Adipocyte (in vitro differentiated cells): ENCODE data around the gene TKT.

Source experiments
- DNase-seq: peaks from one replicate; pipeline ENCODE4 v3.0.0-alpha.2; 2015; ENCODE audit warnings: low read depth
- H3K27me3 ChIP-seq: replicated peaks from 2 replicates; pipeline ENCODE4 v1.7.0; 2013; ENCODE audit warnings: mild to moderate bottlenecking, low read length, moderate library complexity; ENCODE audit not compliant: control insufficient read depth, insufficient read depth
- H3K36me3 ChIP-seq: 2 replicates; pipeline ENCODE4 v1.7.0; 2013; ENCODE audit warnings: low read length, mild to moderate bottlenecking, moderate library complexity; ENCODE audit not compliant: control insufficient read depth, insufficient read depth, severe bottlenecking
- H3K4me1 ChIP-seq: 2 replicates; pipeline ENCODE4 v1.7.0; 2013; ENCODE audit warnings: mild to moderate bottlenecking, low read length, moderate library complexity; ENCODE audit not compliant: control insufficient read depth, insufficient read depth
- H3K4me3 ChIP-seq: 2 replicates; pipeline ENCODE4 v1.7.0; 2013; ENCODE audit warnings: mild to moderate bottlenecking, low read length, moderate library complexity
- H3K9ac ChIP-seq: 2 replicates; pipeline ENCODE4 v1.7.0; 2013; ENCODE audit warnings: mild to moderate bottlenecking, low read length, moderate library complexity
- H3K9me3 ChIP-seq: 2 replicates; pipeline ENCODE4 v1.7.0; 2013; ENCODE audit warnings: mild to moderate bottlenecking, low read length, moderate library complexity; ENCODE audit not compliant: control insufficient read depth

Gene TKT

GRCh38 chr3:53200501-53201498, 55.0 kb downstream of the TKT start:
- H3K9me3 ChIP-seq = no peaks in the 10 kb centered on the region
- no peaks in the 10 kb centered on the region for H3K36me3 ChIP-seq
- no peak for DNase-seq
- no peak overlapping the region for H3K9ac ChIP-seq
- peaks cover 3% of the 10 kb centered on the region for H3K4me1 ChIP-seq
- H3K4me3 ChIP-seq = no peak overlapping the region
- no peaks in the 10 kb centered on the region for H3K27me3 ChIP-seq

GRCh38 chr3:53199834-53200233, 56.0 kb downstream of the TKT start:
- H3K4me3 ChIP-seq = no peak overlapping the region
- H3K4me1 ChIP-seq = peaks cover 3% of the 10 kb centered on the region
- no peaks in the 10 kb centered on the region for H3K36me3 ChIP-seq
- H3K9ac ChIP-seq = no peak overlapping the region
- H3K27me3 ChIP-seq = no peaks in the 10 kb centered on the region
- H3K9me3 ChIP-seq = no peaks in the 10 kb centered on the region
- no peak for DNase-seq

- Histone ChIP-seq H3K9me3 (no peaks in the 10 kb centered on the region), H3K4me3 (no peak overlapping the region), H3K4me1 (peaks cover 11% of the 10 kb centered on the region), H3K9ac (no peak overlapping the region), H3K36me3 (no peaks in the 10 kb centered on the region), H3K27me3 (no peaks in the 10 kb centered on the region)
- no peak for DNase-seq
These were observed 56.8 kb downstream of the TKT start for GRCh38 chr3:53198996-53199395.

GRCh38 chr3:53198256-53198977, 57.4 kb downstream of the TKT start:
- no peak for DNase-seq
- H3K27me3 ChIP-seq = no peaks in the 10 kb centered on the region
- no peak overlapping the region for H3K9ac ChIP-seq
- H3K9me3 ChIP-seq = no peaks in the 10 kb centered on the region
- no peaks in the 10 kb centered on the region for H3K36me3 ChIP-seq
- H3K4me3 ChIP-seq = no peak overlapping the region
- H3K4me1 ChIP-seq = peaks cover 15% of the 10 kb centered on the region

- no peak overlapping the region for H3K4me3 ChIP-seq
- H3K9me3 ChIP-seq = no peaks in the 10 kb centered on the region
- H3K4me1 ChIP-seq = peaks cover 19% of the 10 kb centered on the region
- peak overlapping the region; percentile 19 for H3K9ac ChIP-seq
- H3K36me3 ChIP-seq = peaks cover 5% of the 10 kb centered on the region
- H3K27me3 ChIP-seq = no peaks in the 10 kb centered on the region
- DNase-seq = no peak
These were observed 59.0 kb downstream of the TKT start for GRCh38 chr3:53196575-53197407.

- Histone ChIP-seq H3K4me1 (peaks cover 19% of the 10 kb centered on the region), H3K4me3 (no peak overlapping the region), H3K36me3 (peaks cover 12% of the 10 kb centered on the region), H3K9ac (peak overlapping the region; percentile 19), H3K9me3 (no peaks in the 10 kb centered on the region), H3K27me3 (no peaks in the 10 kb centered on the region)
- DNase-seq = peak; percentile 79
These were observed 59.9 kb downstream of the TKT start for GRCh38 chr3:53195602-53196574.

- no peaks in the 10 kb centered on the region for H3K9me3 ChIP-seq
- H3K9ac ChIP-seq = no peak overlapping the region
- no peaks in the 10 kb centered on the region for H3K27me3 ChIP-seq
- no peak for DNase-seq
- H3K36me3 ChIP-seq = peaks cover 20% of the 10 kb centered on the region
- H3K4me1 ChIP-seq = peaks cover 19% of the 10 kb centered on the region
- no peak overlapping the region for H3K4me3 ChIP-seq
These were observed 60.8 kb downstream of the TKT start for GRCh38 chr3:53195066-53195450.

GRCh38 chr3:53194210-53195065, 61.4 kb downstream of the TKT start:
- Histone ChIP-seq H3K4me1 (peaks cover 19% of the 10 kb centered on the region), H3K36me3 (peaks cover 26% of the 10 kb centered on the region), H3K27me3 (no peaks in the 10 kb centered on the region), H3K9ac (peak overlapping the region; percentile 17), H3K9me3 (no peaks in the 10 kb centered on the region), H3K4me3 (no peak overlapping the region)
- peak; percentile 31 for DNase-seq

GRCh38 chr3:53193466-53194209, 62.2 kb downstream of the TKT start:
- peak; percentile 34 for DNase-seq
- H3K36me3 ChIP-seq = peaks cover 34% of the 10 kb centered on the region
- H3K27me3 ChIP-seq = no peaks in the 10 kb centered on the region
- peak overlapping the region; percentile 17 for H3K9ac ChIP-seq
- H3K4me1 ChIP-seq = peaks cover 19% of the 10 kb centered on the region
- no peak overlapping the region for H3K4me3 ChIP-seq
- H3K9me3 ChIP-seq = no peaks in the 10 kb centered on the region
